GDM1 (cell line): ENCODE data around the gene CARM1.

ENCODE experiments used
- DNase-seq: peaks from one replicate; lab custom pipeline; 2025; lab: John Stamatoyannopoulos, UW

CARM1 gene

GRCh38 chr19:10907925-10908324 lies 36.6 kb downstream of the CARM1 start:
- DNase-seq, result no peak

GRCh38 chr19:10908380-10908960 lies 37.1 kb downstream of the CARM1 start:
- DNase-seq, result no peak

GRCh38 chr19:10911579-10912363 lies 40.4 kb downstream of the CARM1 start:
- no peak for DNase-seq

GRCh38 chr19:10912619-10913018 lies 41.3 kb downstream of the CARM1 start:
- DNase-seq, result no peak

- DNase-seq, result no peak
Observed at GRCh38 chr19:10913716-10914340, 42.5 kb downstream of the CARM1 start.

- DNase-seq, result no peak
Observed at GRCh38 chr19:10915130-10916091, 44.1 kb downstream of the CARM1 start.

- DNase-seq, result no peak
Observed at GRCh38 chr19:10916602-10917001, 45.2 kb downstream of the CARM1 start.

GRCh38 chr19:10918359-10918758 lies 47.0 kb downstream of the CARM1 start:
- no peak for DNase-seq

- DNase-seq, result no peak
Observed at GRCh38 chr19:10919352-10920287, 48.3 kb downstream of the CARM1 start.

- no peak for DNase-seq
Observed at GRCh38 chr19:10920288-10920655, 48.9 kb downstream of the CARM1 start.

- no peak for DNase-seq
Observed at GRCh38 chr19:10920781-10921180, 49.4 kb downstream of the CARM1 start.

GRCh38 chr19:10921199-10921909 lies 50.0 kb downstream of the CARM1 start:
- DNase-seq, result no peak

- DNase-seq, result no peak
Observed at GRCh38 chr19:10921910-10922637, 50.7 kb downstream of the CARM1 start.

GRCh38 chr19:10922638-10923014 lies 51.3 kb downstream of the CARM1 start:
- no peak for DNase-seq

- no peak for DNase-seq
Observed at GRCh38 chr19:10923260-10924112, 52.1 kb downstream of the CARM1 start.

GRCh38 chr19:10924597-10924996 lies 53.2 kb downstream of the CARM1 start:
- DNase-seq, result no peak

GRCh38 chr19:10927730-10928562 lies 56.6 kb downstream of the CARM1 start:
- no peak for DNase-seq
